T-cell (primary cell): ENCODE measurements around the gene OR52B4. TPM values are rescaled to one million over a fixed set of nuclear protein-coding genes. Genes with fewer than 3 reads are reported as not detected.
"Not testable (repeated sequence)": the region's sequence is repeated elsewhere in the genome, so short reads cannot be mapped to it uniquely, and the experiment has no call there.

Experiments
- ATAC-seq, 4 experiments: fragments of 200-7000 bp in 3 of 4; fragments of 150-1000 bp in 1 of 4; cut with Tn5 transposase; replicated peaks in 1 of 4; 1 replicate in 3 of 4; 2 replicates in 1 of 4; pipeline ENCODE4 v1.10.0; 2021; ENCODE audit warnings: moderate library complexity in 3 of 4, mild to moderate bottlenecking in 2 of 4, moderate number of reproducible peaks in 1 of 4
- CTCF ChIA-PET, 2 donors: fragments of 300-600 bp; sonication (Branson Sonifier 250); formaldehyde crosslinking; loops; one replicate each; lab custom pipeline; 2022; ENCODE audit warnings: antibody characterized with exemption in 2 of 2; lab: Charles Lee
- POLR2A ChIA-PET, 2 donors: fragments of 300-600 bp; sonication (Branson Sonifier 250); formaldehyde crosslinking; loops; one replicate each; lab custom pipeline; 2022; ENCODE audit warnings: antibody characterized with exemption in 2 of 2; lab: Charles Lee
- DNase-seq, 35 experiments: peaks; one replicate each; pipeline versions ENCODE4 v3.0.0 to v3.0.0-alpha.2; 2013 to 2023
- H3K27ac ChIP-seq: one replicate; pipeline ENCODE4 v1.5.1; 2013; ENCODE audit warnings: low read length
- H3K27me3 ChIP-seq, 2 experiments: replicated peaks in 1 of 2; 1 replicate in 1 of 2; 2 replicates in 1 of 2; pipeline versions ENCODE4 v1.6.1 to v1.7.0; 2013; ENCODE audit warnings: low read length in 1 of 2, mixed read lengths in 1 of 2; ENCODE audit not compliant: control insufficient read depth in 2 of 2, insufficient read depth in 2 of 2; ENCODE audit errors: extremely low read depth in 1 of 2
- H3K36me3 ChIP-seq, 2 donors: 1 replicate in 1 of 2; 2 replicates in 1 of 2; pipeline versions ENCODE4 v1.6.1 to v1.7.0; 2013; ENCODE audit warnings: low read length in 1 of 2; ENCODE audit not compliant: control insufficient read depth in 2 of 2, insufficient read depth in 1 of 2; ENCODE audit errors: extremely low read depth in 1 of 2
- H3K4me1 ChIP-seq, 2 experiments: 1 replicate in 1 of 2; 2 replicates in 1 of 2; pipeline versions ENCODE4 v1.6.1 to v1.7.0; 2013; ENCODE audit warnings: low read length in 2 of 2, mixed read lengths in 1 of 2; ENCODE audit not compliant: insufficient read depth in 2 of 2, control insufficient read depth in 1 of 2; ENCODE audit errors: extremely low read depth in 1 of 2
- H3K4me3 ChIP-seq, 2 donors: 1 replicate in 1 of 2; 2 replicates in 1 of 2; pipeline versions ENCODE4 v1.5.1 to v1.7.0; 2013; ENCODE audit warnings: mild to moderate bottlenecking in 2 of 2, low read length in 1 of 2, moderate library complexity in 1 of 2; ENCODE audit not compliant: control insufficient read depth in 1 of 2; ENCODE audit errors: extremely low read depth in 1 of 2
- H3K9me3 ChIP-seq: 2 replicates; pipeline ENCODE4 v1.7.0; 2013
- H3K27ac Mint-ChIP-seq, 2 donors: one replicate each; pipeline ENCODE4 v1.8.0; 2020 to 2021; ENCODE audit warnings: mild to moderate bottlenecking in 2 of 2, mixed read lengths in 2 of 2
- H3K27me3 Mint-ChIP-seq, 2 donors: one replicate each; pipeline ENCODE4 v1.8.0; 2021 to 2022; ENCODE audit warnings: mixed read lengths in 2 of 2
- H3K36me3 Mint-ChIP-seq: one replicate; pipeline ENCODE4 v1.8.0; 2021; ENCODE audit warnings: mixed read lengths
- H3K4me1 Mint-ChIP-seq, 3 donors: one replicate each; pipeline ENCODE4 v1.8.0; 2020 to 2022; ENCODE audit warnings: mixed read lengths in 3 of 3, mild to moderate bottlenecking in 1 of 3
- H3K4me3 Mint-ChIP-seq, 3 donors: one replicate each; pipeline ENCODE4 v1.8.0; 2020 to 2022; ENCODE audit warnings: mild to moderate bottlenecking in 3 of 3, mixed read lengths in 3 of 3, moderate library complexity in 3 of 3
- H3K9me3 Mint-ChIP-seq, 3 donors: one replicate each; pipeline ENCODE4 v1.8.0; 2020 to 2022; ENCODE audit warnings: mixed read lengths in 3 of 3
- WGBS: methylation state at CpG from one replicate; pipeline ENCODE4 v1.1.5; 2013; ENCODE audit warnings: missing lambda C conversion rate; ENCODE audit not compliant: insufficient coverage; 5-methylcytosine and 5-hydroxymethylcytosine counted together
- total RNA-seq, 35 experiments: library from RNA in 6 of 35; stranded (reverse) in 6 of 35; fragments of 120-200 nt in 1 of 35; gene quantifications; one replicate each; pipeline versions ENCODE4 v1.2.1 to v1.2.4 and lab custom pipeline; 2013 to 2026

The OR52B4 gene
- total RNA-seq, 5 donors from 2014 or later (not counting 1 experiment from before 2014, with no cell fraction given): not detected

DNA sequence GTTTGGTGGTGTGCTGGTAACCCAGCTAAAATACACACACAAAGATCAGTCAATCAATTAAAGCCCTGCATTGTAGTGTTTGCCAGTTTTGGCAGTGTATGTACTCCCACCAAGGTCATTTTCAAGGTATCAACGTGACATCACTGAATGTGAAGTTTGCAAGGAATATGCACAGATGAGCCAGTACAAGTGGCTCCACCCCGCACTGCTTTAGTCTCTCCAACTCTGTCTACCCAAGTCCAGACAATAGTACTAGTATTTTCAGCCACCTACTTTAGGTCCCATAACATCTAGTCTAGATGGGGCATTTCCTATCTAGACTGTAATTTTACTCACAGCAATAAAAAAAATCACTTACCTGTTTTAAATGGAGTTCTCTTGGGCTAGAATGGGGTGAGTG, 22.8 kb downstream of the OR52B4 start:
- H3K27me3 Mint-ChIP-seq, H3K4me1 Mint-ChIP-seq, H3K4me1 ChIP-seq, ATAC-seq, H3K9me3 Mint-ChIP-seq, CTCF ChIA-PET, H3K36me3 ChIP-seq, H3K27ac ChIP-seq, H3K27ac Mint-ChIP-seq, H3K9me3 ChIP-seq, H3K4me3 Mint-ChIP-seq, H3K36me3 Mint-ChIP-seq, DNase-seq, H3K4me3 ChIP-seq, POLR2A ChIA-PET, H3K27me3 ChIP-seq: not testable (repeated sequence)
- no CpG with 5 or more reads among the region's 2 CpGs for WGBS

DNA sequence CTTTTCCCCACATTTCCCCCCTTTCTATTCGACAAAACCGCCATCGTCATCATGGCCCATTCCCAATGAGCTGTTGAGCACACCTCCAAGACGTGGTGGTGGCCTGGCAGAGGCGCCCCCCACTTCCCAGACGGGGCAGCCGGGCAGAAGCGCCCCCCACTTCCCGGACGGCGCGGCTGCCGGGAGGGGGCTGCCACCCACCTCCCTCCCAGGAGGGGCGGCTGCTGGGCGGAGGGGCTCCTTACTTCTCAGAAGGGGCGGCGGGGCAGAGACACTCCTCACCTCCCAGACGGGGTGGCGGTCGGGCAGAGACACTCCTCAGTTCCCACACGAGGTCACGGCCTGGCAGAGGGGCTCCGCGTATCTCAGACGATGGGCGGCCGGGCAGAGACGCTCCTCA, 33.8 kb downstream of the OR52B4 start:
- no CpG with 5 or more reads among the region's 28 CpGs for WGBS
- H3K27ac ChIP-seq, H3K4me1 ChIP-seq, H3K27me3 ChIP-seq, H3K9me3 Mint-ChIP-seq, H3K4me1 Mint-ChIP-seq, H3K9me3 ChIP-seq, POLR2A ChIA-PET, H3K4me3 Mint-ChIP-seq, DNase-seq, H3K36me3 ChIP-seq, H3K36me3 Mint-ChIP-seq, H3K27me3 Mint-ChIP-seq, ATAC-seq, H3K4me3 ChIP-seq, CTCF ChIA-PET, H3K27ac Mint-ChIP-seq: not testable (repeated sequence)

Other genes with a start within 250 kb of the OR52B4 start
- gene TRIM21, start 25.3 kb upstream of the OR52B4 start, total RNA-seq: 10 to 100 TPM; 21.7 to 40.1 (median 29.4) TPM
- not detected for gene OR52K2, start 80.9 kb upstream of the OR52B4 start, total RNA-seq
- gene OR52K1, start 114.3 kb upstream of the OR52B4 start, total RNA-seq: not detected
- not detected for gene OR52M1, start 176.8 kb upstream of the OR52B4 start, total RNA-seq
- gene OR52I2, start 213.4 kb upstream of the OR52B4 start, total RNA-seq: not detected
- gene OR52I1, start 225.7 kb upstream of the OR52B4 start, total RNA-seq: not detected
- 10 to 100 TPM in 3 of 5 donors, 1 to 10 TPM in 2; 7.6 to 22.0 (median 17.4) TPM for gene TRIM68, start 239.8 kb upstream of the OR52B4 start, total RNA-seq